K562 (cell line): ENCODE data around the gene CPEB1.
A peak's percentile ranks its signal among the peaks of the same experiment; 100 is the strongest.

Experiments used
- CTCF ChIP-seq, 3 experiments: IDR thresholded peaks in 2 of 3; conservative IDR thresholded peaks in 1 of 3; 2 replicates each; pipeline ENCODE4 v1.5.1; 2011 to 2012; ENCODE audit warnings: low read length in 3 of 3, mild to moderate bottlenecking in 3 of 3, control low read depth in 2 of 3, improper control_type of control experiment in 1 of 3, inconsistent platforms in 1 of 3, low read depth in 1 of 3, mixed read lengths in 1 of 3, moderate library complexity in 1 of 3; ENCODE audit not compliant: insufficient read depth in 2 of 3
- EP300 ChIP-seq: IDR thresholded peaks from 2 replicates; pipeline ENCODE4 v1.6.1; 2012; ENCODE audit warnings: low read length, improper control_type of control experiment
- EZH2 ChIP-seq: IDR thresholded peaks from 2 replicates; pipeline ENCODE4 v1.6.1; 2012; ENCODE audit warnings: low read depth, mild to moderate bottlenecking, inconsistent platforms, low read length, borderline replicate concordance
- FOXK2 ChIP-seq, 2 experiments: fragments of 450-650 bp; IDR thresholded peaks in 1 of 2; conservative IDR thresholded peaks in 1 of 2; 2 replicates each; pipeline ENCODE4 v1.6.1; 2016; ENCODE audit warnings: low read depth in 2 of 2, mild to moderate bottlenecking in 1 of 2
- MAFK ChIP-seq: IDR thresholded peaks from 2 replicates; pipeline ENCODE4 v1.6.1; 2011; ENCODE audit warnings: low read length, improper control_type of control experiment
- POLR2AphosphoS5 ChIP-seq: IDR thresholded peaks from 2 replicates; pipeline ENCODE4 v1.6.1; 2011; ENCODE audit warnings: mild to moderate bottlenecking, low read depth, low read length, moderate library complexity; ENCODE audit not compliant: control insufficient read depth, insufficient read depth
- RCOR1 ChIP-seq, 2 experiments: IDR thresholded peaks; 2 replicates each; pipeline ENCODE4 v1.6.1; 2012; ENCODE audit warnings: low read depth in 2 of 2, low read length in 2 of 2, borderline replicate concordance in 1 of 2, improper control_type of control experiment in 1 of 2
- REST ChIP-seq, 2 experiments: fragments of 450-650 bp; formaldehyde crosslinking in 1 of 2; IDR thresholded peaks; 2 replicates each; pipeline versions ENCODE4 v1.4.0 to v1.6.1; 2014 to 2020; ENCODE audit warnings: mild to moderate bottlenecking in 2 of 2, borderline replicate concordance in 1 of 2, low read depth in 1 of 2
- SNAPC5 ChIP-seq: fragments of 250-450 bp; sonication (Bioruptor Pico); IDR thresholded peaks from 2 replicates; pipeline ENCODE4 v1.8.0; 2021; ENCODE audit warnings: moderate library complexity, mild to moderate bottlenecking, inconsistent platforms
- TCF7L2 ChIP-seq: fragments of 150-350 bp; IDR thresholded peaks from 2 replicates; pipeline ENCODE4 v1.6.1; 2016; ENCODE audit warnings: low read depth, mild to moderate bottlenecking, low read length, moderate library complexity
- ZHX1 ChIP-seq: fragments of 150-350 bp; conservative IDR thresholded peaks from 2 replicates; pipeline ENCODE4 v1.6.1; 2014; ENCODE audit warnings: low read length
- ZNF512 ChIP-seq: IDR thresholded peaks from 2 replicates; pipeline ENCODE4 v1.6.1; 2016; ENCODE audit warnings: missing genetic modification characterization, missing compliant biosample characterization
- ZNF699 ChIP-seq: fragments of 250-450 bp; sonication (Bioruptor Pico); IDR thresholded peaks from 2 replicates; pipeline ENCODE4 v1.8.0; 2021; ENCODE audit warnings: mild to moderate bottlenecking, moderate library complexity; ENCODE audit not compliant: insufficient replicate concordance
- ZNF785 ChIP-seq: fragments of 250-450 bp; sonication (Bioruptor Pico); IDR thresholded peaks from 2 replicates; pipeline ENCODE4 v1.4.0; 2020; ENCODE audit warnings: mild to moderate bottlenecking

GRCh38 chr15:82571722-82572222 lies 75.4 kb downstream of the CPEB1 start:
- TF ChIP-seq MAFK (no peak), POLR2AphosphoS5 (no peak), EP300 (no peak), ZNF512 (no peak), ZHX1 (no peak), EZH2 (no peak), CTCF (IDR thresholded peaks at IDR 0.05 in 2 of 3, conservative IDR thresholded peaks at IDR 0.05 in 1 of 3; ENCODE audit: insufficient read depth in 2 of 3, low read depth in 1 of 3, low read length in 3 of 3) (no peak), TCF7L2 (no peak), SNAPC5 (CRISPR knock-in tag) (no peak), FOXK2 (conservative IDR thresholded peaks at IDR 0.05 in 1 of 2, IDR thresholded peaks at IDR 0.05 in 1 of 2; ENCODE audit: low read depth in 2 of 2) (no peak), REST (IDR thresholded peaks at IDR 0.05; ENCODE audit: borderline replicate concordance) (no peak), REST (CRISPR knock-in tag; IDR thresholded peaks at IDR 0.05; ENCODE audit: low read depth) (no peak), ZNF785 (CRISPR knock-in tag) (no peak), ZNF699 (CRISPR knock-in tag) (no peak), RCOR1 (IDR thresholded peaks at IDR 0.05; ENCODE audit: borderline replicate concordance in 1 of 2, low read depth in 2 of 2, low read length in 2 of 2) (peak in 1 of 2 experiments; percentile 23; a peak in 1 of 4 replicates)
